ENCODE measurements around the gene ROBO3. TPM values are rescaled to one million over a fixed set of nuclear protein-coding genes. Genes with fewer than 3 reads are reported as not detected.

Gene ROBO3
- 18.9 TPM for total RNA-seq

GRCh38 chr11:124865181-124865901 is at the start of gene ROBO3:
ROBO3 (plus strand) TSS chr11:124865432; CDS start chr11:124865578, 146 bp downstream.
- peaks cover 15% of the 10 kb centered on the region for H3K27me3 ChIP-seq
- H3K4me1 ChIP-seq: peaks cover 34% of the 10 kb centered on the region
- intact Hi-C loops (cut with DNase I): no loop called here
- no peaks in the 10 kb centered on the region for H3K36me3 ChIP-seq
- H3K27ac ChIP-seq: no peak within 1 kb of the TSS
- peak within 1 kb of the TSS in 1 of 2 donors; percentile 29 for H3K4me3 ChIP-seq
- DNase-seq (ENCODE audit: extremely low spot score in 2 of 2): no peak
- TF ChIP-seq CTCF (IDR thresholded peaks at IDR 0.05): no peak
- TF ChIP-seq POLR2AphosphoS5 (IDR thresholded peaks at IDR 0.05; ENCODE audit: insufficient read depth in 1 of 2, low read depth in 1 of 2): no peak
- no peaks in the 10 kb centered on the region for H3K9me3 ChIP-seq

DNA sequence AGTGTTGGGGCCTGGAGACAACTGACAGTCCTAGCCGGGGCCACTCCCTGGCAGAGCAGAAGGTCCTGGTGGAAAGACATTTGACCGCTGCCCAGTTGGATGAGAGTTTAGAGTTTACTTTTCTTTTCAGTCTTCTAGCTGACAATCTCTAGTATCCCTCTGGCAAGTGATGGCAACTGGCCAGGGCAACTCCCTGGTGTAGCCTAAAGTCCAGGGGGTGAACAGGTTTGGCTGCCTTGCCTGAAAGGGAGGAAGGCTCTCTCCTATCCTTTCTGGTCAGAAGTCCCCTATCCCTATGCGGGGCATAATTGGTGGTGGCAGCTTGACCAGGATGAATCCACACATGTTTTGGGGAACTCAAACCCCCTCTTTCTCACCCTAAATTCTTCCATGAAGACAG is 48.2 kb upstream of the ROBO3 start:
- no peaks in the 10 kb centered on the region for H3K27me3 ChIP-seq
- H3K4me3 ChIP-seq: no peak overlapping the region
- H3K4me1 ChIP-seq: no peaks in the 10 kb centered on the region
- H3K9me3 ChIP-seq: no peaks in the 10 kb centered on the region
- H3K27ac ChIP-seq: no peak overlapping the region
- H3K36me3 ChIP-seq: no peaks in the 10 kb centered on the region
- DNase-seq (ENCODE audit: extremely low spot score in 2 of 2): no peak
- intact Hi-C loops (cut with DNase I): no loop called here
- TF ChIP-seq POLR2AphosphoS5 (IDR thresholded peaks at IDR 0.05; ENCODE audit: insufficient read depth in 1 of 2, low read depth in 1 of 2) (no peak), POLR2A (IDR thresholded peaks at IDR 0.05) (no peak), CTCF (IDR thresholded peaks at IDR 0.05) (no peak)

DNA sequence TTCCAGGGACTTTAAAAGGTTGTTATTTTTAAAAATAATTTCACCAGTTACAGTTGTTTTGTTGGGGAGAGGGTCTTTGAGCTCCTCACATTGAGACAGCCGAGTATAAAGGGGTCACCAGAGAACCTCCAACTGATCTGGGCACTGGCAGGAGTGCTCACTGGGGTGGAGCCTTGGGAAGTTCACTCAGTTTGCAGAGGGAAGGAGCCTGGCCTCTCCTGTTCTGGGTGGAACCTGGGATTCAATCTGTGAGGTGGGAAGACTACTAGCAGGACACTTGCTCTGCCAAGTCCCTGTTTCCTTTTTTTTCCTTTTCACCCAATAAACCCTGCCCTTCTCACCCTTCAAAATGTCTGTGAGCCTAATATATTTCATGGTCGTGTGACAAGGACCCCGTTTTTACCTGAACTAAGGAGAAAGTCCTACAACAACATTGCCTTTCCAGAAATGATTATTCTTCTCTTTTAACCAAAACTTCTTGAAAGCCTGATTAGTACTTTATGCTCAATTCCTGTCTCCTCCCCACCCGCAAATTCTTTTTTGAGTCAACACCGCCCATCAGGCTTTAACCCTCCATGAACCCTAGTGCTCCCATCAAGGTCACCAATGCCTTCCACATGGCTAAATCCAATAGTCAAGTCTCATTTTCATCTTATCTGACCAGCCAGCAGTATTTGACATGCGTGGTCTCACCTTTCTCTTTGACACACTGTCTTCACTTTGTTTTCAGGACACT is 43.1 kb upstream of the ROBO3 start:
- Histone ChIP-seq H3K36me3 (no peaks in the 10 kb centered on the region), H3K27me3 (no peaks in the 10 kb centered on the region), H3K9me3 (no peaks in the 10 kb centered on the region), H3K4me1 (no peaks in the 10 kb centered on the region), H3K27ac (no peak overlapping the region), H3K4me3 (no peak overlapping the region)
- intact Hi-C loops (cut with DNase I): no loop called here
- TF ChIP-seq POLR2A (IDR thresholded peaks at IDR 0.05) (no peak), CTCF (IDR thresholded peaks at IDR 0.05) (no peak), POLR2AphosphoS5 (IDR thresholded peaks at IDR 0.05; ENCODE audit: insufficient read depth in 1 of 2, low read depth in 1 of 2) (no peak)
- DNase-seq (ENCODE audit: extremely low spot score in 2 of 2): no peak

DNA sequence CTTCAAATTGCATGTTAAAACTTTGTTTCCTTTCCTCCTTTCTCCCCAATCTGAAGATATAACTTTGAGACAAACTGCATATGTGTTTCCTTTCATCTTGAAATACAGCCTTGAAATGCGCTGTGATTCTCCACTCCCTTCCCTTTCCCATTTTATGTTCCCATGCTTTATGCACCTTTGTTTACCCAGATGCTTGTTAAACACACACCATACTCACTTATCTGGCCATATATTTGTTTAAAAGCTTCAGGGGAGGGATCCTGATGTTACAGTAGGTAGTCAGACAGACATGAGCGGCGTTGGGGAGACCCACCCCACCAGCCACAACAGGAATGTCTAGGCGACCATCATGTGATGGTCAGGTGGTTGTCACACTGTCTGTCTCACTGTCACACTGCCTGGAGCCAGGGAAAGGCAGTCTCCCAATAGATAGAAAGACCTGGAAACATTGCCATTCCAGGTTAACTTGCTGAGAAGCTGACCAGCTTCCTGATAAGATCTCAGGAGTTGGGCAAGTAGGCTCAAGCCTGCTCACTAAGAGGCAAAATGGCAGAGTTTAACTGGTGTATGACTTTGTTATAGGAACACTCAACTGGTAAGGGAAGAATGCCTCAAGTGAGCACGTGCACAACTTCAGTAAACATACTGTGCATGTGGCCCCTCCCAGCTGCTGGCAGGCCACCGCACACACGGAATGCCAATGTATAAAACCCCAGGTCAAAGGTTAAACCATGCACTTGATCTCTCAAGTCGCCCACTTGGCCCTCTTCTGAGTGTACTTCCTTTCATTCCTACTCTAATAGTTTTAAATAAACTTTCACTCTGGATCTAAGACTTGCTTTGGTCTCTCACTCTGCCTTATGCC is 41.5 kb upstream of the ROBO3 start:
- Histone ChIP-seq H3K9me3 (no peaks in the 10 kb centered on the region), H3K27me3 (no peaks in the 10 kb centered on the region), H3K4me3 (no peak overlapping the region), H3K36me3 (no peaks in the 10 kb centered on the region), H3K4me1 (no peaks in the 10 kb centered on the region), H3K27ac (no peak overlapping the region)
- intact Hi-C loops (cut with DNase I): no loop called here
- TF ChIP-seq POLR2A (IDR thresholded peaks at IDR 0.05): no peak
- no peak for DNase-seq (ENCODE audit: extremely low spot score in 2 of 2)

- H3K27ac ChIP-seq: no peak overlapping the region
- no peaks in the 10 kb centered on the region for H3K36me3 ChIP-seq
- intact Hi-C loops (cut with DNase I): no loop called here
- no peak overlapping the region for H3K4me3 ChIP-seq
- no peaks in the 10 kb centered on the region for H3K4me1 ChIP-seq
- no peaks in the 10 kb centered on the region for H3K9me3 ChIP-seq
- no peaks in the 10 kb centered on the region for H3K27me3 ChIP-seq
- TF ChIP-seq POLR2A (IDR thresholded peaks at IDR 0.05) (no peak), CTCF (IDR thresholded peaks at IDR 0.05) (no peak), POLR2AphosphoS5 (IDR thresholded peaks at IDR 0.05; ENCODE audit: insufficient read depth in 1 of 2, low read depth in 1 of 2) (no peak)
- no peak for DNase-seq (ENCODE audit: extremely low spot score in 2 of 2)
These were observed 39.4 kb upstream of the ROBO3 start for GRCh38 chr11:124825876-124826275.

All from vagina (tissue), 2 donors.